Cardiac muscle cell (in vitro differentiated cells and primary cell): Measurements from ENCODE around the gene FEM1A. TPM values are rescaled to one million over a fixed set of nuclear protein-coding genes. Genes with fewer than 3 reads are reported as not detected.
"Not testable (repeated sequence)": the region's sequence is repeated elsewhere in the genome, so short reads cannot be mapped to it uniquely, and the experiment has no call there.

Experiments
- DNase-seq, 2 donors: peaks; one replicate each; pipeline versions ENCODE4 v3.0.0 to v3.0.0-alpha.2; 2010 to 2017; ENCODE audit warnings: low read depth in 1 of 2, low spot score in 1 of 2
- H3K27ac ChIP-seq: fragments of 200-600 bp; sonication (generic); 2 replicates; pipeline ENCODE4 v1.5.1; 2016
- H3K27me3 ChIP-seq: fragments of 200-600 bp; sonication (generic); 2 replicates; pipeline ENCODE4 v1.6.0; 2016; ENCODE audit warnings: control low read depth
- H3K36me3 ChIP-seq: fragments of 200-600 bp; sonication (generic); 2 replicates; pipeline ENCODE4 v1.5.1; 2016; ENCODE audit warnings: control low read depth
- H3K4me1 ChIP-seq: fragments of 200-600 bp; sonication (generic); 2 replicates; pipeline ENCODE4 v1.8.1; 2017; ENCODE audit warnings: low read depth, mild to moderate bottlenecking, mixed run types
- H3K4me3 ChIP-seq: fragments of 200-600 bp; sonication (generic); 2 replicates; pipeline ENCODE4 v1.5.1; 2016; ENCODE audit warnings: mild to moderate bottlenecking
- H3K9me3 ChIP-seq: fragments of 200-600 bp; sonication (generic); 2 replicates; pipeline ENCODE4 v1.5.1; 2017; ENCODE audit warnings: low read depth, mild to moderate bottlenecking, control low read depth
- polyA plus RNA-seq: library from polyadenylated mRNA; unstranded; fragments of >200 nt; fragmentation: Nextera tagmentation; extraction: Ambion mirVana; gene quantifications from 2 replicates; pipeline ENCODE4 v1.2.1, GENCODE V29; 2016
- total RNA-seq: library from RNA; depleted of rRNA; stranded (reverse); fragments of >200 nt; gene quantifications from 2 replicates; pipeline ENCODE4 v1.2.3, GENCODE V29; 2016
- TF ChIP-seq, protein P1 (sequence below): IDR thresholded peaks from 2 replicates; pipeline ENCODE4 v1.5.1; 2012; ENCODE audit warnings: low read depth, mild to moderate bottlenecking, low read length

FEM1A gene
- total and polyA plus RNA-seq, 2 experiments from 2014 or later, result 2.8 to 27.9 TPM

DNA sequence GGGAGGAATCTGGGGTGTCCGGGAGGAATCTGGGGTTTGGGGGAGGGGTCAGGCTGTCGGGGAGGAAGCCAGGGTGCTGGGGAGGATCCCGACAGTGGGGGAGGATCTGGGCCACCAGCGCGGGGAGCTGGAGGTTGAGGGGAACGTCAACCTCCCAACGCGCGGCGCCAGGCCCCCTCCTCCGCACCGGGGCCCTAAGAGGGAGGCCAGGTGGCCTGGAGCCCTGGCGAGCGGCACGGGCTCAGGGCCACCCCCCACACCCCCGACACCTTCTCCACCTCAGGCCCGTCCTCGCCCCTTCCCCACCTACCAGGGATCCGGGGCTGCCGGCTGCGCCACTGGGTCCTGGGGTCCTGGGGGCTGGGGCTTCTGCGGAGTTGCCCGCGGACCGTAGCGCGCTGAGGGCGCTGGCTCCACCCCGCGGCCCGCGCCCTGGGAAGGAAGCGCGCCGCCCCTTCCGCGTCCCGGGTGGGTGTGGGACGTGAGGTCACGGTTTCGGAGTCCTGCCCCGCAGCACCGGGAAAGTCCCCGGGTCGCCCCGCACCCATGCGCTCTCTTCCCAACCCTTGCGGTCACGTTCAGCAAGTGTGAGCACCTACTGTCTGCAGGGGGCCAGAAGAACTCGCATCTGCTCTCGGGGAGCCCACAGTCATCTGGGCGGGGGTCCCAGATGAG lies 39.9 kb downstream of the FEM1A start, which contains the start of gene TICAM1:
Gene TICAM1 (minus strand): TSS at position 409 of the 675 bp plus-strand sequence. CDS start 13,335 bp downstream, outside the sequence.
- no peaks in the 10 kb centered on the region for H3K4me1 ChIP-seq
- no peaks in the 10 kb centered on the region for H3K36me3 ChIP-seq
- peak within 1 kb of the TSS; percentile 50 for H3K4me3 ChIP-seq
- no peak within 1 kb of the TSS for H3K27ac ChIP-seq
- TF ChIP-seq, protein P1, sequence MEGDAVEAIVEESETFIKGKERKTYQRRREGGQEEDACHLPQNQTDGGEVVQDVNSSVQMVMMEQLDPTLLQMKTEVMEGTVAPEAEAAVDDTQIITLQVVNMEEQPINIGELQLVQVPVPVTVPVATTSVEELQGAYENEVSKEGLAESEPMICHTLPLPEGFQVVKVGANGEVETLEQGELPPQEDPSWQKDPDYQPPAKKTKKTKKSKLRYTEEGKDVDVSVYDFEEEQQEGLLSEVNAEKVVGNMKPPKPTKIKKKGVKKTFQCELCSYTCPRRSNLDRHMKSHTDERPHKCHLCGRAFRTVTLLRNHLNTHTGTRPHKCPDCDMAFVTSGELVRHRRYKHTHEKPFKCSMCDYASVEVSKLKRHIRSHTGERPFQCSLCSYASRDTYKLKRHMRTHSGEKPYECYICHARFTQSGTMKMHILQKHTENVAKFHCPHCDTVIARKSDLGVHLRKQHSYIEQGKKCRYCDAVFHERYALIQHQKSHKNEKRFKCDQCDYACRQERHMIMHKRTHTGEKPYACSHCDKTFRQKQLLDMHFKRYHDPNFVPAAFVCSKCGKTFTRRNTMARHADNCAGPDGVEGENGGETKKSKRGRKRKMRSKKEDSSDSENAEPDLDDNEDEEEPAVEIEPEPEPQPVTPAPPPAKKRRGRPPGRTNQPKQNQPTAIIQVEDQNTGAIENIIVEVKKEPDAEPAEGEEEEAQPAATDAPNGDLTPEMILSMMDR, result no peak
- H3K27me3 ChIP-seq, result peaks cover 15% of the 10 kb centered on the region
- DNase-seq, result peak; percentile 32 to 70
- H3K9me3 ChIP-seq, result no peaks in the 10 kb centered on the region

DNA sequence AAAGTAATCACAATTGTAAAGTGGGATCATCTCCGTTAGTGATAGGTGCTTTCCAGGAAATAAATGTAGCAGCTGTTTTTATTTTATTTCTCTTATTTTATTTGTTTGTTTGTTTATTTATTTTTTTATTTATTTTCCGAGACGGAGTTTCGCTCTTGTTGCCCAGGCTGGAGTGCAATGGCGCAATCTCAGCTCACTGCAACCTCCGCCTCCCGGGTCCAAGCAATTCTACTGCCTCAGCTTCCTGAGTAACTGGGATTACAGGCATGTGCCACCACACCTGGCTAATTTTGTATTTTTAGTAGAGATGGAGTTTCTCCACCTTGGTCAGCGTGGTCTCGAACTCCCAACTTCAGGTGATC lies 40.4 kb downstream of the FEM1A start:
- H3K27me3 ChIP-seq, result peaks cover 15% of the 10 kb centered on the region
- not testable (repeated sequence) for H3K27ac ChIP-seq

DNA sequence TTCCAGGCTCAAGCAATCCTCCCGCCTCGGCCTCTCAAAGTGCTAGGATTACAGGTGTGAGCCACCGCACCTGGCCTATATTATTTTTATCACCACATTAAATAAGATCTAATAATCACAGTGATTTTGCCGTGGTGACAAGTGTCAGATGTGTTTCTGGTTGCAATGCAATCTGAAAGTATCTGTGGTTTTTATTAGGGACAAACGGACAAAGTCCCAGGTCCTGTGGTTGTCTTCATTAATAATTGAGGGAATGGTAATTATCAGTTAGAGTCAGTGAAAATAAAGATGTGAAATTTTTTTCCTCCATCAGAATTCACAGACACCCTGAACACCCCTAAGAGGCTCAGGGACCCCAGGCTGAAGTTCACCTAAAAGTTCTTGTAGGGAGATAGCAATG lies 41.2 kb downstream of the FEM1A start:
- no peaks in the 10 kb centered on the region for H3K36me3 ChIP-seq
- TF ChIP-seq, protein P1, result no peak
- H3K27me3 ChIP-seq, result peaks cover 15% of the 10 kb centered on the region
- H3K27ac ChIP-seq, result no peak overlapping the region
- no peaks in the 10 kb centered on the region for H3K4me1 ChIP-seq
- H3K9me3 ChIP-seq, result no peaks in the 10 kb centered on the region
- no peak for DNase-seq
- no peak overlapping the region for H3K4me3 ChIP-seq

More for the DNA sequence above, 40.4 kb downstream of the FEM1A start:
- H3K4me3 ChIP-seq, result peak overlapping the region; percentile 50
- H3K36me3 ChIP-seq, H3K9me3 ChIP-seq, H3K4me1 ChIP-seq: not testable (repeated sequence)
- peak in 1 of 2 donors; percentile 11 for DNase-seq

DNA sequence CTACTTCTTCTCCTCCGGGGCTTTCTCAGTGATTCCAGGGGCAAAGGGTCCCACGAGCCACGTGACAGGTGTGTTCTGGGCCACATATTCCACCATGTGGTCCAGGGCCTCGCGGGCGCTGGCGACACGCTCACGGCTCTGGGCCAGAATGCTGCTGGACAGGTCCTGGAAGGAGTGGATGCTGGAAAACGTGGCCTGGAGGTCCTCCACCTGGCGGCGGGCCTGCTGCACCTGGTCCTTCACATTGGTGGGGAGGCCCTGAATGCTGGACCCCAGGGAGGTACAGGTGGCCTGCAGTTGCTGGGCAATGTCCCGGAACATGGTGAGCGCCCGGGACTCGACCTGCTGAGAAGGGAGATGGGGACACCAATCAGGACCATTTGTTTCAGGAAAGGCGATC lies 47.7 kb downstream of the FEM1A start:
- H3K4me1 ChIP-seq, result no peaks in the 10 kb centered on the region
- TF ChIP-seq, protein P1, result no peak
- H3K36me3 ChIP-seq, result peaks cover 26% of the 10 kb centered on the region
- H3K27ac ChIP-seq, result no peak overlapping the region
- H3K27me3 ChIP-seq, result no peaks in the 10 kb centered on the region
- H3K9me3 ChIP-seq, result no peaks in the 10 kb centered on the region
- no peak for DNase-seq
- H3K4me3 ChIP-seq, result no peak overlapping the region

DNA sequence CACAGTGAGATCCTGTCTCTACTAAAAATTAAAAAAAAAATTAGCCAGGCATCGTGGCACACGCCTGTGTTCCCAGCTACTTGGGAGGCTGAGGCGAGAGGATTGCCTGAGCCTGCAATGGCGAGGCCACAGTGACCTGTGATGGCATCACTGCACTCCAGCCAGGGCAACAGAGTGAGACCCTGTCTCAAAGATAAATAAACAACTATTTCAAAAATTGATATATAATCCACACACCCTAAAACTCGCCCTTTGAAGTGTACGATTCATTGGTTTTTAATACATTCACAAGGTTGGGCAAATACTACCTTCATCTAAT lies 52.1 kb downstream of the FEM1A start:
- no peak for DNase-seq
- Histone ChIP-seq H3K27ac (no peak overlapping the region), H3K9me3 (no peaks in the 10 kb centered on the region), H3K4me1 (no peaks in the 10 kb centered on the region), H3K4me3 (no peak overlapping the region), H3K27me3 (no peaks in the 10 kb centered on the region), H3K36me3 (peaks cover 39% of the 10 kb centered on the region)
- TF ChIP-seq, protein P1, result no peak

DNA sequence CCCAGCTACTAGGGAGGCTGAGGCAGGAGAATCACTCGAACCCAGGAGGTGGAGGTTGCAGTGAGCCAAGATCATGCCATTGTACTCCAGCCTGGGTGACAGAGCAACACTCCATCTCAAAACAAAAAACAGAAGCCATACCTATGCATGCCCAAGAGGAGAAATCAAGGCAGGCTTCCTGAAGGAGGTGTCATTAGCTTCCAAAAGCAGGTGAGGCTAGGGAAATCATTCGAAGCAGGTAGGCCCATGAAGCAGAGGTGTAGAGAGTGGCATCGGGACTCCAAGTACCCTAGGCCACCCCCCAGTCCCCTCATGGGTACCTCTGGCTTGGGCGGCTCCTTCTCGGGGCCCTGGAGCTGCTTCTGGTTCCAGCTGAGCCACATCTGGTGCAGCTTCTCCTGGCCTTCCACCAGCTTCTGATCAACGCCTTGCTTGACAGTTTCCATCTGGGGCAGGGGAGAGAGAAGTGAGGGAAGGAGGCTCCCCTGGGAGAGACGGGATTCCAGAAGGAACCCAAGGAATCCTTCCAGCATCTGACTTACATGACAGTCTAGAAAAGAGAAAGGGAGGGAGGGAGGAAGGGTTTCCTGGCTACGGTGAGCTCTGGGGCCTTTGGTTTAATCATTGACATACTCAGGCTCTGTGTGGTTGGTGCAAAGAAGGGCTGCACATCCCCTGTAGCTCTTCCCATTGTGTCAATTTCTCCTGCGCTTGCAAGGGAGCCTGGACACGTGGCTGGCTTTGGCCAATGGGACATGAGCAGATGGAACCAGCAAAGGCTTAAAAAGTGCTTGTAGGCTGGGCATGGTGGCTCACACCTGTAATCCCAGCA lies 53.0 kb downstream of the FEM1A start:
- DNase-seq, result peak in 1 of 2 donors; percentile 84
- H3K27ac ChIP-seq, result no peak overlapping the region

DNA sequence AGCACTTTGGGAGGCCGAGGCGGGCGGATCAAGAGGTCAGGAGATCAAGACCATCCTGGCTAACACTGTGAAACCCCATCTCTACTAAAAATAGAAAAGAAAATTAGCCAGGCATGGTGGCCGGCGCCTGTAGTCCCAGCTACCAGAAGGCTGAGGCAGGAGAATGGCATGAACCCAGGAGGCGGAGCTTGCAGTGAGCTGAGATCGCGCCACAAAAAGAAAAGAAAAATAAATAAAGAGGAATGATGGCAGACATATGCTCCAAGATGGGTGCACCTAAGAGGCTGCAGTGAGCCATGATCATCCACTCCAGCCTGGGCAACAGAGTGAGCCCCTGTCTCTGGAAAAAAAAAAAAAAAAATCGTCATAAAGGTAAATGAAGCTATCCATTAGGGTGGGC lies 54.4 kb downstream of the FEM1A start:
- H3K36me3 ChIP-seq, result peaks cover 36% of the 10 kb centered on the region
- H3K4me1 ChIP-seq, H3K9me3 ChIP-seq, H3K4me3 ChIP-seq, DNase-seq, H3K27me3 ChIP-seq, H3K27ac ChIP-seq: not testable (repeated sequence)

More for the DNA sequence above, 53.0 kb downstream of the FEM1A start:
- TF ChIP-seq, protein P1, result no peak
- peaks cover 37% of the 10 kb centered on the region for H3K36me3 ChIP-seq
- no peaks in the 10 kb centered on the region for H3K9me3 ChIP-seq
- H3K4me1 ChIP-seq, result no peaks in the 10 kb centered on the region
- H3K27me3 ChIP-seq, result no peaks in the 10 kb centered on the region
- no peak overlapping the region for H3K4me3 ChIP-seq
